B cell (primary cell): ENCODE data around the gene ZER1. TPM values are rescaled to one million over a fixed set of nuclear protein-coding genes. Genes with fewer than 3 reads are reported as not detected.

Source experiments
- ATAC-seq: fragments of 200-7000 bp; cut with Tn5 transposase; one replicate; pipeline ENCODE4 v1.10.0; 2021; ENCODE audit warnings: low read depth, mild to moderate bottlenecking, moderate number of reproducible peaks, moderate library complexity
- CTCF ChIA-PET: fragments of 350-600 bp; sonication (Branson Sonifier 250); formaldehyde crosslinking; loops from one replicate; lab custom pipeline; 2021; ENCODE audit warnings: antibody characterized with exemption, inconsistent platforms; lab: Charles Lee
- POLR2A ChIA-PET: fragments of 350-600 bp; sonication (Branson Sonifier 250); formaldehyde crosslinking; loops from one replicate; lab custom pipeline; 2021; ENCODE audit warnings: antibody characterized with exemption; lab: Charles Lee
- DNase-seq: peaks from one replicate; pipeline ENCODE4 v3.0.0; 2013
- H2AFZ ChIP-seq: 2 replicates; pipeline ENCODE4 v1.6.1; 2012; ENCODE audit warnings: mild to moderate bottlenecking, low read depth, low read length; ENCODE audit not compliant: insufficient read depth, poor library complexity, severe bottlenecking
- H3K27ac ChIP-seq, 2 donors: 1 replicate in 1 of 2; 2 replicates in 1 of 2; pipeline ENCODE4 v1.5.1; 2012 to 2013; ENCODE audit warnings: low read length in 2 of 2, mild to moderate bottlenecking in 2 of 2, moderate library complexity in 1 of 2
- H3K27me3 ChIP-seq, 4 experiments: fragments of 200-600 bp in 1 of 4; sonication (generic) in 1 of 4; replicated peaks in 1 of 4; 1 replicate in 2 of 4; 2 replicates in 2 of 4; pipeline versions ENCODE4 v1.6.1 to v1.7.0; 2013 to 2016; ENCODE audit warnings: low read length in 3 of 4, mild to moderate bottlenecking in 2 of 4, mixed read lengths in 1 of 4, moderate library complexity in 1 of 4; ENCODE audit not compliant: insufficient read depth in 4 of 4, control insufficient read depth in 3 of 4; ENCODE audit errors: control extremely low read depth in 1 of 4
- H3K36me3 ChIP-seq, 2 experiments: replicated peaks in 1 of 2; 1 replicate in 1 of 2; 2 replicates in 1 of 2; pipeline versions ENCODE4 v1.6.1 to v1.7.1; 2013; ENCODE audit warnings: low read length in 1 of 2; ENCODE audit not compliant: insufficient read depth in 2 of 2, control insufficient read depth in 1 of 2; ENCODE audit errors: control extremely low read depth in 1 of 2, extremely low read depth in 1 of 2
- H3K4me1 ChIP-seq, 2 donors: fragments of 200-600 bp in 1 of 2; sonication (generic) in 1 of 2; 1 replicate in 1 of 2; 2 replicates in 1 of 2; pipeline versions ENCODE4 v1.5.1 to v1.6.1; 2013 to 2017; ENCODE audit warnings: low read length in 2 of 2; ENCODE audit not compliant: control insufficient read depth in 2 of 2, insufficient read depth in 2 of 2
- H3K4me2 ChIP-seq: replicated peaks from 2 replicates; pipeline ENCODE3; 2012; ENCODE audit warnings: mild to moderate bottlenecking, low read depth, low read length; ENCODE audit not compliant: poor library complexity, severe bottlenecking
- H3K4me3 ChIP-seq, 5 experiments: fragments of 200-600 bp in 1 of 5; sonication (generic) in 1 of 5; 1 replicate in 3 of 5; 2 replicates in 2 of 5; pipeline versions ENCODE4 v1.5.1 to v1.7.0; 2011 to 2016; ENCODE audit warnings: low read length in 4 of 5, mild to moderate bottlenecking in 4 of 5, low read depth in 2 of 5, control low read depth in 1 of 5, moderate library complexity in 1 of 5; ENCODE audit not compliant: insufficient read depth in 1 of 5; ENCODE audit errors: control extremely low read depth in 1 of 5, extremely low read depth in 1 of 5
- H3K79me2 ChIP-seq: fragments of 200-600 bp; sonication (generic); one replicate; pipeline ENCODE4 v1.6.0; 2016; ENCODE audit warnings: low read length; ENCODE audit not compliant: control insufficient read depth, insufficient read depth
- H3K9ac ChIP-seq: fragments of 200-600 bp; sonication (generic); 2 replicates; pipeline ENCODE4 v1.6.1; 2017; ENCODE audit warnings: mild to moderate bottlenecking, low read length, moderate library complexity
- H3K9me3 ChIP-seq, 3 donors: one replicate each; pipeline versions ENCODE4 v1.6.1 to v1.7.1; 2013; ENCODE audit warnings: low read length in 2 of 3; ENCODE audit not compliant: control insufficient read depth in 2 of 3, insufficient read depth in 1 of 3; ENCODE audit errors: control extremely low read depth in 1 of 3
- H4K20me1 ChIP-seq: 2 replicates; pipeline ENCODE4 v1.6.0; 2012; ENCODE audit warnings: mild to moderate bottlenecking, low read length; ENCODE audit not compliant: insufficient read depth, control insufficient read depth, poor library complexity, severe bottlenecking
- H3K27ac Mint-ChIP-seq: one replicate; pipeline ENCODE4 v1.8.0; 2021; ENCODE audit warnings: mixed read lengths
- H3K27me3 Mint-ChIP-seq: one replicate; pipeline ENCODE4 v1.8.0; 2021; ENCODE audit warnings: mixed read lengths
- H3K4me1 Mint-ChIP-seq: one replicate; pipeline ENCODE4 v1.8.0; 2021; ENCODE audit warnings: mixed read lengths
- H3K4me3 Mint-ChIP-seq: one replicate; pipeline ENCODE4 v1.8.0; 2021; ENCODE audit warnings: mixed read lengths
- H3K9me3 Mint-ChIP-seq: one replicate; pipeline ENCODE4 v1.8.0; 2022; ENCODE audit warnings: mixed read lengths; ENCODE audit not compliant: insufficient read depth
- EZH2 ChIP-seq: IDR thresholded peaks from 2 replicates; pipeline ENCODE4 v1.6.1; 2012; ENCODE audit warnings: borderline replicate concordance, low read depth, mild to moderate bottlenecking, moderate library complexity, low read length; ENCODE audit not compliant: insufficient read depth, poor library complexity, severe bottlenecking
- WGBS: methylation state at CpG from one replicate; pipeline ENCODE4 v1.1.5; 2013; ENCODE audit warnings: missing lambda C conversion rate; ENCODE audit not compliant: insufficient coverage; 5-methylcytosine and 5-hydroxymethylcytosine counted together
- intact Hi-C: fragments of 100-400 bp; cut with micrococcal nuclease; formaldehyde crosslinking; loops from one replicate; pipeline ENCODE4 v1.10.0; 2022
- polyA plus RNA-seq: library from polyadenylated mRNA; depleted of rRNA; stranded (reverse); fragments of >200 nt; gene quantifications from 2 replicates; pipeline ENCODE4 v1.2.3, GENCODE V29; 2012
- total RNA-seq, 2 donors: library from RNA; stranded (reverse); fragments of 120-200 nt in 1 of 2; gene quantifications; 1 replicate in 1 of 2; 2 replicates in 1 of 2; pipeline versions ENCODE4 v1.2.3 to v1.2.4, GENCODE V29; 2013 to 2022
- TF ChIP-seq, protein P1 (sequence below): fragments of 200-600 bp; IDR thresholded peaks from one replicate; pipeline ENCODE4 v1.8.0; 2022; ENCODE audit warnings: antibody characterized with exemption, mild to moderate bottlenecking

ZER1 gene
- total and polyA plus RNA-seq, 2 donors (not counting 1 experiment from before 2014, with no cell fraction given): 26.9 to 42.2 TPM

DNA sequence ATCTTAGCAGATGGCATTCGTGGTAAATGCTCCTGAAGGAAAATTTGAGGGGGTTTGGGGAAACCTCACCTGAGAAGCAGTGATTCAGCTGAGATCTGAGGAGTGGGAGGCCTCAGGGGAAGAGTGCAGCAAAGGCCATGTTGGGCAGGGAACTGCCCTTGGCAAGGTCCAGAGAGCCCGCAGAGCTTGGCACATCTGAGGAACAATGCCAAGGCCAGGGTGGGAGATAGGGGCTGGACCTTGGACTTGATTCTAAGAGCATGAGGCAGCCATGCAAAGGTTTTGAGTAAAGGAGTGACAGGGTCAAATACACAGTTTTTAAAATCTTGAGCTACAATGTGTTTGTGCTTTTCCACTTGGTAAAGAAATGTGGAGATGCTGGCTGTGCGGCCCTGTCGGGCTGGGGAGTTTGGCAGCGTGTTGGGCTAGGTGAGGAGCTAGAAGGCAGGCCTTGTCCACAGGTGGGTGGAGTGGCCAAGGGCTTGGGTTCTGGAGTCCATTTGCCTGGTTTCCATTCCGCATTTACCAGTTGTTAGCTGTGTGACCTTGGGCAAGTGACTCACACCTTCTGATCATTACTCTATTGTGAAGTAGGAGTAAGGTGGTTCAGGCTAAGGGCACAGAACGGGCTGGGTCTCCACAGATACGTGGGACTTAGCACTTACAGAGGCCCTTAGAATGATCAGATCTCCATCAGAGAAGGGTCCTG is 21.4 kb upstream of the ZER1 start:
- no peak overlapping the region for H3K9ac ChIP-seq

DNA sequence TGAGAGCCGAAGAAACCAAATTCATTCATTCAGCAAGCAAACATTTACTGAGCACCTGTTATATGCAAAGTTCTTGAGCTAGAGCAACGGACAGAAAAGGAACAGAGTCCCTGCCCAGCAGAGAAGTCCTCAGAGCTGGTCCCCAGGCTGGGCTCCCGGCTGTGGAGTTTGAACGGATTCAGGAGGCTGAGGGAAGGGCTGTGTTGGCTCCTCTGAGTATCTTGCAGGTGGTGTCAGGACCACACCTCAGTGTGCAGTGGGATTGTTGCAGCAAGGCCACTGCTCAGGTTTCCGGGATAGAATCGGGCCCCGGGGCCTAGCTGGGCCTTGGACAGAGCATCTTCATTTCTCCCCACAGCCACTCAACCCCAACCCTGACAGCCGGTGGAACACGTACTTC is 20.4 kb upstream of the ZER1 start:
- DNase-seq (no peak), ATAC-seq (no peak)
- TF ChIP-seq, protein P1, sequence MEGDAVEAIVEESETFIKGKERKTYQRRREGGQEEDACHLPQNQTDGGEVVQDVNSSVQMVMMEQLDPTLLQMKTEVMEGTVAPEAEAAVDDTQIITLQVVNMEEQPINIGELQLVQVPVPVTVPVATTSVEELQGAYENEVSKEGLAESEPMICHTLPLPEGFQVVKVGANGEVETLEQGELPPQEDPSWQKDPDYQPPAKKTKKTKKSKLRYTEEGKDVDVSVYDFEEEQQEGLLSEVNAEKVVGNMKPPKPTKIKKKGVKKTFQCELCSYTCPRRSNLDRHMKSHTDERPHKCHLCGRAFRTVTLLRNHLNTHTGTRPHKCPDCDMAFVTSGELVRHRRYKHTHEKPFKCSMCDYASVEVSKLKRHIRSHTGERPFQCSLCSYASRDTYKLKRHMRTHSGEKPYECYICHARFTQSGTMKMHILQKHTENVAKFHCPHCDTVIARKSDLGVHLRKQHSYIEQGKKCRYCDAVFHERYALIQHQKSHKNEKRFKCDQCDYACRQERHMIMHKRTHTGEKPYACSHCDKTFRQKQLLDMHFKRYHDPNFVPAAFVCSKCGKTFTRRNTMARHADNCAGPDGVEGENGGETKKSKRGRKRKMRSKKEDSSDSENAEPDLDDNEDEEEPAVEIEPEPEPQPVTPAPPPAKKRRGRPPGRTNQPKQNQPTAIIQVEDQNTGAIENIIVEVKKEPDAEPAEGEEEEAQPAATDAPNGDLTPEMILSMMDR: no peak
- no peak for TF ChIP-seq EZH2
- H3K27ac Mint-ChIP-seq: no peak overlapping the region
- H3K9ac ChIP-seq: no peak overlapping the region
- intact Hi-C loops: no loop called here
- CTCF ChIA-PET: no interaction called here
- WGBS: 98% methylated on average over 9 of the region's 9 CpGs
- H3K9me3 Mint-ChIP-seq: no peaks in the 10 kb centered on the region
- H2AFZ ChIP-seq: no peak overlapping the region
- H3K4me3 Mint-ChIP-seq: no peak overlapping the region
- no peak overlapping the region for H3K4me3 ChIP-seq
- peaks cover 10 to 11% of the 10 kb centered on the region in 2 donors for H3K4me1 ChIP-seq
- peaks cover 25% of the 10 kb centered on the region for H3K79me2 ChIP-seq
- no peaks in the 10 kb centered on the region for H3K27me3 Mint-ChIP-seq
- POLR2A ChIA-PET: no interaction called here
- H3K9me3 ChIP-seq: no peaks in the 10 kb centered on the region
- peaks cover 9% of the 10 kb centered on the region for H4K20me1 ChIP-seq
- H3K4me2 ChIP-seq: no peak overlapping the region
- H3K4me1 Mint-ChIP-seq: peaks cover 15% of the 10 kb centered on the region
- peaks cover 0 to 44% of the 10 kb centered on the region in 2 experiments for H3K36me3 ChIP-seq
- no peak overlapping the region for H3K27ac ChIP-seq
- no peaks in the 10 kb centered on the region for H3K27me3 ChIP-seq

More for the DNA sequence above, 21.4 kb upstream of the ZER1 start:
- Histone ChIP-seq H2AFZ (no peak overlapping the region), H3K4me1 (peaks cover 4% of the 10 kb centered on the region in 2 donors), H3K27me3 (no peaks in the 10 kb centered on the region), H3K27ac (no peak overlapping the region), H3K79me2 (peaks cover 15% of the 10 kb centered on the region), H3K9me3 (no peaks in the 10 kb centered on the region), H3K4me2 (no peak overlapping the region), H4K20me1 (peaks cover 9% of the 10 kb centered on the region), H3K4me3 (no peak overlapping the region), H3K36me3 (peaks cover 0 to 53% of the 10 kb centered on the region in 2 experiments)
- H3K27me3 Mint-ChIP-seq: no peaks in the 10 kb centered on the region
- intact Hi-C loops: no loop called here
- H3K9me3 Mint-ChIP-seq: no peaks in the 10 kb centered on the region
- ChIA-PET CTCF (interaction anchor here (1.0 to 1.2 kb wide), 2 partner anchors 25 to 83 kb away, joined by 3 to 4 read pairs; partner anchors contain the start of gene ENDOG), POLR2A (interaction anchor here (0.6 kb wide), 1 partner anchor 111 kb away, joined by 6 read pairs; no protein-coding TSS in a partner anchor)
- WGBS: 98% methylated on average over 7 of the region's 8 CpGs
- no peak for ATAC-seq
- H3K4me3 Mint-ChIP-seq: no peak overlapping the region
- no peak for DNase-seq
- H3K4me1 Mint-ChIP-seq: peaks cover 10% of the 10 kb centered on the region
- TF ChIP-seq, protein P1: no peak
- TF ChIP-seq EZH2: no peak
- H3K27ac Mint-ChIP-seq: no peak overlapping the region
